AG10803 (cell line): Measurements from ENCODE around the gene FHIT.

Experiments used
- DNase-seq: peaks from one replicate; pipeline ENCODE4 v3.0.0; 2010; ENCODE audit warnings: low read depth
- H3K4me3 ChIP-seq: 2 replicates; pipeline ENCODE4 v1.5.1; 2011; ENCODE audit warnings: mild to moderate bottlenecking, low read length, control low read depth
- TF ChIP-seq, protein P1 (sequence below): conservative IDR thresholded peaks from 2 replicates; pipeline ENCODE4 v1.5.1; 2011; ENCODE audit warnings: mild to moderate bottlenecking, low read length, control low read depth, inconsistent platforms

FHIT gene

DNA sequence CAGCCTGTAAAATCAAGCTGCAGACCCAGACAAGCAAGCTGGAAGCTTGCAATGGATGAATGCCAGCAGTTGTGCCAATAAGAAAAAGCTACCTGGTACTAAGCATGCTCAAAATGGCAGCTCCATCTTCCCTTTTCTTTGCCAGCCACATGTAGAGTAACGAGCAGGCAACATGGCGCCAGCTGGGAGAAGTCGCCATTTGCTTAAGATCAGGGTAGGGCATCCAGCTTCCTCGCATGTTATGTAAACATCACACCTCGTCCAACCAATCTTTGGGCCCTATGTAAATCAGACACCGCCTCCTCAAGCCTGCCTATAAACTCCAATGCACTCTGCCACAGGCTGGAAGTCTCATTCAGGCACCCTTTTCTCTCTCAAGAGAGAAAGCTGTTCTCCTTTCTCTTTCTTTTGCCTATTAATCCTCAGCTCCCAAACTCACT lies 973.9 kb downstream of the FHIT start:
- H3K4me3 ChIP-seq: no peak overlapping the region
- TF ChIP-seq, protein P1, sequence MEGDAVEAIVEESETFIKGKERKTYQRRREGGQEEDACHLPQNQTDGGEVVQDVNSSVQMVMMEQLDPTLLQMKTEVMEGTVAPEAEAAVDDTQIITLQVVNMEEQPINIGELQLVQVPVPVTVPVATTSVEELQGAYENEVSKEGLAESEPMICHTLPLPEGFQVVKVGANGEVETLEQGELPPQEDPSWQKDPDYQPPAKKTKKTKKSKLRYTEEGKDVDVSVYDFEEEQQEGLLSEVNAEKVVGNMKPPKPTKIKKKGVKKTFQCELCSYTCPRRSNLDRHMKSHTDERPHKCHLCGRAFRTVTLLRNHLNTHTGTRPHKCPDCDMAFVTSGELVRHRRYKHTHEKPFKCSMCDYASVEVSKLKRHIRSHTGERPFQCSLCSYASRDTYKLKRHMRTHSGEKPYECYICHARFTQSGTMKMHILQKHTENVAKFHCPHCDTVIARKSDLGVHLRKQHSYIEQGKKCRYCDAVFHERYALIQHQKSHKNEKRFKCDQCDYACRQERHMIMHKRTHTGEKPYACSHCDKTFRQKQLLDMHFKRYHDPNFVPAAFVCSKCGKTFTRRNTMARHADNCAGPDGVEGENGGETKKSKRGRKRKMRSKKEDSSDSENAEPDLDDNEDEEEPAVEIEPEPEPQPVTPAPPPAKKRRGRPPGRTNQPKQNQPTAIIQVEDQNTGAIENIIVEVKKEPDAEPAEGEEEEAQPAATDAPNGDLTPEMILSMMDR: no peak
- no peak for DNase-seq

DNA sequence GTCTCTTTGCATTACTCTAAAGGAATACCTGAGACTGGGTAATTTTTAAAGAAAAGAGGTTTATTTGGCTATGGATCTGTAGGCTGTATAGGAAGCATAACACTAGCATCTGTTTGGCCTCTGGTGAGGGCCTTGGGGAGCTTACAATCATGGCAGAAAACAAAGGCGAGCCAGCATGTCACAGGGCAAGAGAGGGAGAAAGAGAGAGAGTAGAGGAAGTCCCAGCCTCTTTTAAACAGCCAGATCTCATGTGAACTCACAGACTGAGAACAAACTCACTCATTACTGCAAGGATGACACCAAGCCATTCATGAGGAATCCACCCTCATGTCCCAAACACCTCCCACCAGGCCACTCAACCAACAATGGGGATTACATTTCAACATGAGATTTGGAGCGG lies 974.6 kb downstream of the FHIT start:
- no peak for DNase-seq
- no peak overlapping the region for H3K4me3 ChIP-seq
- TF ChIP-seq, protein P1: no peak

DNA sequence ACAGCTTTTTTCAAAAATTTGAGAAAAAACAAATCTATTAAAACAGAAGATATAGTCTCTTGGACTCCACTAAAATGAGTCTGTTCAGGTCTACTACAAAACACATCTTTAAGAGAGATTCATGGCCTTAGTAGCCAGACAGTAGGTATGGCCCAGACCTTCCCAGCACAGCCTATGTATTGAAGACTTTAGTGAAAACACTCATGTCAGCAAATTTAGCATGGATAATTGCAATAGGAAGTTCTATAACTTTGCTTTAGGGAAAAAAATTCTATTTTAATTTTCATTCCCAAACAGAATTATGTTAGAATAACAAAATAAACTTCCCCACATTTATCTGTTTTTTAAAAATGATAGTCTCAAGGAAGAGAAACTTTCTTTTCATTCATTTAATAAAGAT lies 976.6 kb downstream of the FHIT start:
- TF ChIP-seq, protein P1: no peak
- no peak overlapping the region for H3K4me3 ChIP-seq
- DNase-seq: no peak

DNA sequence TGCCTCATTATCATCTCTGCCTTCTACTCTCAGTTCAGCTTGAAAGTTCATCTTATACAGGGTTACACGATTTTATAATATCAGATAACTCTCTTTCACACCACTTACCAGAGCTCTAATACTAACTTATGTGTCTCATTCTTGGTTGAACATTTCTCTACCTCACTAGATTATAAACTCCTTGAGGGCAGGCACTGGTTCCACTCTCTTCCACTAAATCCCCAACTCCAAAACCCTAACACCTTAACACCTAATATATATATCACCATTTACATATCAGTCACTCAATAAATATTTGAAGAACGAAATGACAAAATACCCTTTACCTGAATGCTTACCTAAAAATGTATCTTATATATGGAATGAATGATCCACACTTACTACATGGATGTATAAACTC lies 977.2 kb downstream of the FHIT start:
- no peak overlapping the region for H3K4me3 ChIP-seq
- no peak for DNase-seq
- TF ChIP-seq, protein P1: no peak

DNA sequence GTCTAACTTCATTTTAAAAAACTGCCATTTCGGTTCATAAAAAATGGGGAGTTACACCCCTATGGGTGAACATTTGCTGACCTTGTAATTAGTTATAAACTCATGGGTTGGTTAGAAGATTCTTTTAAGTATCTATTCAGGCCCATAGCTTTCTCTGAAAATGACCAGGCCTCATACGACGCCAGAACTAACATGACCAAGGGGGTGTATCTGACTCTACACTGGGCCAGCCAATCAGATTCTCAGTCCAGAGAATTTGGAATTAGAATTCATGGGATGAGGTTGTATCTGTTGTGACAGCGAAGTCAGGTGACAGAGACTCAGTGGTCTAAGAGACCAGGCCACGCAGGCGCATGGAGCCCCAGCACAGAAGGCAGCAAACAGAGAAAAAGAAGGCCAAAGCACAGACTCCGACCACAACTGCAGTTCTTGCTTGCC lies 981.4 kb downstream of the FHIT start:
- TF ChIP-seq, protein P1: no peak
- H3K4me3 ChIP-seq: no peak overlapping the region
- no peak for DNase-seq

DNA sequence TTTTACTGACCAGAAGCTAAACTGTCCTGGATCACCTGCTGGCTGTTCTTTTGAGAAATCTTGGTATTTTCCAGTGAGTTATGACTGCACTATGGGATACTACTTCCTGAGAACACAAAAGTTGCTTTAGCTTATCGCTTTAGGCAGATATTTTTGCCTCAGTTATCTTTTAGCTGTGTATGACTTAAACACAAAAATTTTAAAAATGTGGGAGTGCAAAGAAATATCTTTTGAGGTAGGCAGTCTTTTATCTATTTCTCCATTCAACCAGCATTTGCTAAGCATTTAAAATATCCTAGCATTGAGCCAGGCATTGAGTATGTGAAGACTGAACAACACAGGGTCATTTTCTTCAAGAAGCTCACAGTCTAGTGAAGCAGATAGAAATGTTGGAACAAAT lies 981.9 kb downstream of the FHIT start:
- DNase-seq: no peak
- H3K4me3 ChIP-seq: no peak overlapping the region
- TF ChIP-seq, protein P1: no peak

DNA sequence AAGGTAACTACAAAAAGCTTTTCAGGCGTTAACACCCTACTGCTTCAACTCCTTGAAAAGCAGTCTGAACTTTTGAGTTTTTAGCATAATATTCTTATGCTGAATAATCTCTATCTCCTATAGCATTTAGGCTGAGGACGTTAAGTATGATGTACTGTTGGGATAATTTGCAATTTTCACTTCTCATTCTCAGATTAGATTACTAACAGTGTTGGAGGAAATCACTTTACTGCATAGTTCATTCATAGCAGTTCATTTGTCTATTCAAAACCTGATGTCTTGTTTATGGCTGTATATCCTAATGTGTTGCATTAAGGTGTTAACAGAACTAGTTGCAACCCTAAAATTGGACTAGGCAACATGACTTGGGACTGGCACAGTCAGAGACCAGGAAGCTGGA lies 983.1 kb downstream of the FHIT start:
- TF ChIP-seq, protein P1: no peak
- H3K4me3 ChIP-seq: no peak overlapping the region
- DNase-seq: no peak
